Measurements from ENCODE around the gene OR2T35.

Gene OR2T35

GRCh38 chr1:248627971-248628844 is 16.9 kb downstream of the OR2T35 start:
- no peak for DNase-seq (ENCODE audit: low read depth, low spot score)

DNA sequence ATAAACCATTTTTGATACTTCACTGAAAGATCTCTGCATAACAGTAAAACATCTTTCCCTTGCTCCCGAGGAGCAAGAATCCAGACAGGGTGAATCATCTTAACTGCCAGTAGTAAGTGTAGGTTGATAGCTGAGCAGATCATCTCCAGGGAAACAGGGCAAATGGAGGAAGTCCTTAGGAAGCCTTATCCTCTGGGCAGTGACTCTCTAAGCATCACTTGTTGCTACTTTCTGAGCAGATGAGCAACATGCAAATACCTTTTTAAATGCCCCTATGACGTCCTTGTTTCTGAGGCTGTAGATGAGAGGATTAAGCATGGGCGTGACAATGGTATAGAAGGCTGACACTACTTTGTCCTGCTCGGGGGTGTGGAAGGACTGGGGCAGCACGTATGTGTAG is 19.1 kb downstream of the OR2T35 start:
- DNase-seq (ENCODE audit: low read depth, low spot score) = no peak

DNA sequence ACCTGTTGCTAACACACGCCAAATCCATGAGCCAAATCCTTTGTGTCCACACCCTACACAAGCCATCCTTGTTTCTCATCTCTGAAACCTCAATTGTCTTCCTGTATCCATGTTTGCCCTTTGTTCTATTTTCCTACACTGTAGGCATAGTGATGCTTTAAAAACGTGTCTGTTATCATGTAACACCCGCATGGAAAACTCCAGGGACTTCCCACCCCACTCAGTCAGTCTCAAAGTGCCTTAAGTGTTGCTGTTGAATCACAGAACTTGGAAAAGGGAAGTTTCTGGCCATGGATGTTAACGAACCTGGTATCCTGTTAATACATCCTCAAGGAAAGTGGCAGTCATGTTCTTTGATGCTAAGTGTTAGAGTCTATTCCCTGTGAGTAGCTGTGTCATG is 19.9 kb downstream of the OR2T35 start:
- no peak for DNase-seq (ENCODE audit: low read depth, low spot score)

DNA sequence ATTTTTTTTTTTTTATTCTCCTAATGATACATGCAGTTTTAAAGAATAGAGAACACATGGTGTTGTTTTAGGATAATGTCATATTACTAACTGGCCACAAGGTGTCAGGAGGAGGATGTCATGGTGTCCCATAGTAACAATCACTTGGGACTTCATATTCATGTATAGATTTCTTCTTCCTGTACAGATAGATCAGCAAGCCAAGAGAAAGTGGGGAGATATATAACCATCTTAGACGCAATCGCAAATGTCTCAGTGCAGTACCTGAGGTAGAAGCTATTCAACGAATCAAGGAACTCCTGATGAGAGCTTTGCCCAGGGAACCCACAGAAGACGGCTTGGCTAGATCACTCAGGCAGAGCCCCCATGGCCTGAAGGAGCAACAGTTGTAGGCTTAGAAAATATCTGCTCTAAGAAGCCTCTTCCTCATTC is 22.5 kb downstream of the OR2T35 start:
- no peak for DNase-seq (ENCODE audit: low read depth, low spot score)

DNA sequence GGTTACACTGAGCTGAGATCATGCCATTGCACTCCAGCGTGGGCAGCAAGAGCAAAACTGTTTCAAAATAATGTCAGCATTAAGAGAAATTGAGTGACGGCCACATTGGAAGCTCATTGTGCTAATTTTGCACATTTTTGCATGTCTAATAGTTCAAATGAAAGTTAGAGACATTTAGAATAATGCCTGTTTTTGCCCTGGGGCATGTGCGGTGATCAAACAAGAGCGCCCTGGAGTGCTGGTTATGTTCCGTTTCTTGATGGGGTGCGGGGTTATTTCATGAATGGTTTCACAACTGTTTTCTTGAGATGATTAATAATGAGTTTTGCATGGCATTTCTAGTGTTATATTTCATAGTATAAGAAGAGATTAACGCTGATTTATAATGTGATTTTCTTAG is 23.3 kb downstream of the OR2T35 start:
- no peak for DNase-seq (ENCODE audit: low read depth, low spot score)

GRCh38 chr1:248618878-248619277 is 26.2 kb downstream of the OR2T35 start:
- DNase-seq (ENCODE audit: low read depth, low spot score) = no peak

- no peak for DNase-seq (ENCODE audit: low read depth, low spot score)
Measured at GRCh38 chr1:248618119-248618518, 27.0 kb downstream of the OR2T35 start.

- no peak for DNase-seq (ENCODE audit: low read depth, low spot score)
Measured at GRCh38 chr1:248613742-248614141, 31.3 kb downstream of the OR2T35 start.

- DNase-seq (ENCODE audit: low read depth, low spot score) = no peak
Measured at GRCh38 chr1:248611883-248612414, 33.1 kb downstream of the OR2T35 start.

DNA sequence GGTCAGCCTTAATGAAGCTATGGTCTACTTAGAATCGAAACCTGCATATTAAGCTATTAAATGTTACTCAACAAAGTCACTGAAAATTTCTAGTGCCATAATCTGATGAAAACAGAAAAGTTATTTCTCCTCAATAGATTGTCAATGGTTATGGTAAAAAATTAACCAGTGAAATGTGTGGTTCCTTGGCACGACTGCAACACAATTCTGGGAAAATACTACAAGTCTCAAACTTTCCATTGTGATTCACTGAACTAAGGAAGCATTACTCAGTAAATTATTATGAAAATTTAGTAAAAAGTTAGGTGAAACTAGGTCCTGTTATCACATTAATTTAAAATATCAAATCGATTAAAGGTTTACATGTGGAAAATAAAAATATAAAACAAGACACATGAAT is 34.8 kb downstream of the OR2T35 start:
- no peak for DNase-seq (ENCODE audit: low read depth, low spot score)

DNA sequence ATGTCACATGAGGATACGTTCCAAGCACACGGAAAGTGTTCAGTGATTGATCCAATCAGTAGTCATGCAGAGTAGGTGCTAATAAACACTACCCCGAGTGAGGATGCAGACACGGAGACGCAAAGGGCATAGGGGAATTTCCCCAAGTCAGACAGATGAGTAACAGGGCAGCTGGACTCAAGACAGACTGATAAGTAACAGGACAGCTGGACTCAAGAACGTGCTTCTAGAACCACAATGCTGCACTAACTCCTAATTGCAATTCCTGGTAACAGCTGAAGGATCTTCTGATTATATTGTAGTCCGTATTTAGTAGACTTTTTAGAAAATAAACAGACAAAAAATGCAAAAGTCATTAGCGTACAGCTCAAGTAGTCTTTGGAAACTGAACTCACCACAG is 45.7 kb downstream of the OR2T35 start:
- DNase-seq (ENCODE audit: low read depth, low spot score) = no peak

- no peak for DNase-seq (ENCODE audit: low read depth, low spot score)
Measured at GRCh38 chr1:248597589-248597988, 47.5 kb downstream of the OR2T35 start, which contains the start of gene OR2T10. TSS of gene OR2T10 (minus strand) at chr1:248597700. CDS start at chr1:248593768, 3,932 bp downstream.

DNA sequence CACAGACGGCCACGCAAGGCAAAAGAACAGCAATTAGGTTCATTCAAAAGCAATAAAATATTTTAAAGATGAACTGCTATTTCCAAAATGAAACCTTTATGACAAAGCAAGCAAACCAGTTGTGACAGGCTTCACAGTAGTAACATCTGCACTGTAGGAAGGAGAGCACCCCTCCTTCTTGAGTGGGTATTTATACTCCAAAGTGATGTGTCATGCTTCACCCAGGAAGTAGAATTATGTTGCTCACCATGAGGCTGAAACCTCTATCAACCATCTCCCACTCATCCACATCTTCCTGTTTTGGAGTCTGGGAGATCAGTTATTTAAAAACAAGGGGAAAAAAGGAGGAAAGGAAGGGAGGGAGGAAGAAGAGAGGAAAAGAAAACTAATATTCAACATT is 48.5 kb downstream of the OR2T35 start:
- no peak for DNase-seq (ENCODE audit: low read depth, low spot score)

DNA sequence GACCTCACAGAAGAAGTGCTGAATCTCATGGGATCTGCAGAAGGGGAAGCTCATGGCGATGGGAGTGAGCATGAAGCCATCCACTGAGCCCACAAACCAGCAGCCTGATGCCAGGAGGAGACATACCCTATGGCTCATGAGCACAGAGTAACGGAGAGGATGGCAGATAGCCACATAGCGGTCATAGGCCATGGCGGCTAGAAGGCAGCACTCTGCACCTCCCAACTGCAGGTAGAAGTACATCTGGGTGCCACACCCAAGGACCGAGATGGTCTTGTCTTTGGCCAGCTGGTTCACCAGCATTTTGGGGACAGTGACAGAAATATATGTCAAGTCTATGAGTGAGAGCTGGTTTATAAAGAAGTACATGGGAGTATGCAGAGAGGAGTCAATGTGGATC is 51.9 kb downstream of the OR2T35 start:
- no peak for DNase-seq (ENCODE audit: low read depth, low spot score)

DNA sequence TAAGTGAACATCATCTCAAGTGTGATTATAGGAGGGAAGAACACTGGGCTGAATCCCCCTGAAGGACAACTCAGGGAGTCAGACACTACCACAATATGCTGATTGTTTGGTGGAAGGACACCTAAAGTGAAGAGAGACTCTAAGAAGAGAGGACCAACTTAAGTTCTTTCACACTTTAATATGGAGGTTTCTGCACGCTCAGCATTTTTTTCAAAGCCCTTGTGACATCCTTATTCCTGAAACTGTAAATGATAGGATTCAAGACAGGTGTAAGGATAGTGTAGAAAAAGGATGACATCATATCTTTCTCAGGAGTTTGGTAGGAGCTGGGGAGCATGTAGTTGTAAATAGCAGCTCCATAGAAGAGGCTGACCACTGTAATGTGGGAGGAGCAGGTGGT is 52.4 kb downstream of the OR2T35 start:
- DNase-seq (ENCODE audit: low read depth, low spot score) = no peak

GRCh38 chr1:248590055-248590454 is 55.0 kb downstream of the OR2T35 start:
- DNase-seq (ENCODE audit: low read depth, low spot score) = no peak

- no peak for DNase-seq (ENCODE audit: low read depth, low spot score)
Measured at GRCh38 chr1:248589334-248589733, 55.7 kb downstream of the OR2T35 start.
